ENCODE data around the gene ST8SIA2. TPM values are rescaled to one million over a fixed set of nuclear protein-coding genes. Genes with fewer than 3 reads are reported as not detected.

Gene ST8SIA2
- total and polyA plus RNA-seq, 2 experiments from 2014 or later = 0.87 to 1.1 TPM

DNA sequence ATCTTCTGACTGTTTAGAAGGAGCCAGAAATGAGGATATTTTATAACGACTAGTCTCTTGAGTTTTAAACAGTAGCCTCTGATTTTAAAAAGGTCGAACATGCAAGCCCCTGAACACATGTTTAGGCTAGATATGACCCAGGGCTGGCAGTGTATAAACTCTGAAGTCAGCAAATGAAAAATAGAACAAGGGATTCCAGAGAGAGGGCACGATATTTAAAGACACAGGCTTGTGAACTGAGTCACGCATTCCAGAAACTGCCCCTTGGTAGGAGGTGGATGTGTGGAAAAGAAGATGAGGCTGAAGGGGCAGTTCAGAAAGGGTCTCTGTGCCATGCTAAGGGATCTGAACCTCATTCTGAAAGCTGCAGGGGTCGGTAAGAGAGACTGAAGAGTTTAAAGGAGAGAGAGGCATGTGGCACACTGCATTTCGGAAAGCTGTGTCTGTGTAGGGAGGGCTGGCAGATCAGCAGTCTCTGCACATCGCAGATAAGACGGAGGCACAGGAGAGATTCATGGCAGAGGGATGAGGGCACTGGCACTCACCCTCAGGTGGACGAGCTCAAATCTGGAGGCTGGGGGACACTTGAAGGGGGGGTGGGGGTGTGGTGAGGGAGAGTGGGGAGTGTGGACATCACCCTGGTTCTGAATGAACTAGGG is 22.1 kb downstream of the ST8SIA2 start:
- no peak overlapping the region for H3K27ac ChIP-seq

DNA sequence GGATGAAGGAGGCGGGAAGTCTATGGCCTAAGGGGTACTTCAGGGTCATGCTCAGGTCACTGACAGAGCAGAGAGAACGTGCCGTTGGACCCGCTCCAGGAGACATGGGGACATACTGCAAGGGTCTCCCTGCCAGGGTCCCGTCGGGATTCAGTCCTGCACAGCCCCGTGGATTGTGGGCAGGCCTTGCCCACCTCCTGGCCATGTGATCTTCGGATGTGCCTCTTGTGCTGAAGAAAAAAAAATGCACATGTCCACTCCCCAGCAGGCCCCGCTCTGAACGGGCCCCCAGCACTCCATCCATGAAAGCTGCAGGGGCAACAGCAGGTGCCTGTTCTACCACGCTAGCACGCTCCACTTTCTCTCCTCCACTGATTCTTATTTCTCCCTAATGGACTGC is 22.9 kb downstream of the ST8SIA2 start:
- H3K36me3 ChIP-seq (replicated peaks; ENCODE audit: insufficient read depth, low read depth) = no peaks in the 10 kb centered on the region
- 89% methylated on average over 12 of the region's 12 CpGs for WGBS (ENCODE audit: low lambda C conversion rate, missing lambda C conversion rate)
- TF ChIP-seq EZH2 (IDR thresholded peaks at IDR 0.05; ENCODE audit: borderline replicate concordance) = no peak
- no peak for TF ChIP-seq EZH2phosphoT487 (IDR thresholded peaks at IDR 0.05; ENCODE audit: low read depth, severe bottlenecking, unreplicated experiment)
- TF ChIP-seq, protein P1, sequence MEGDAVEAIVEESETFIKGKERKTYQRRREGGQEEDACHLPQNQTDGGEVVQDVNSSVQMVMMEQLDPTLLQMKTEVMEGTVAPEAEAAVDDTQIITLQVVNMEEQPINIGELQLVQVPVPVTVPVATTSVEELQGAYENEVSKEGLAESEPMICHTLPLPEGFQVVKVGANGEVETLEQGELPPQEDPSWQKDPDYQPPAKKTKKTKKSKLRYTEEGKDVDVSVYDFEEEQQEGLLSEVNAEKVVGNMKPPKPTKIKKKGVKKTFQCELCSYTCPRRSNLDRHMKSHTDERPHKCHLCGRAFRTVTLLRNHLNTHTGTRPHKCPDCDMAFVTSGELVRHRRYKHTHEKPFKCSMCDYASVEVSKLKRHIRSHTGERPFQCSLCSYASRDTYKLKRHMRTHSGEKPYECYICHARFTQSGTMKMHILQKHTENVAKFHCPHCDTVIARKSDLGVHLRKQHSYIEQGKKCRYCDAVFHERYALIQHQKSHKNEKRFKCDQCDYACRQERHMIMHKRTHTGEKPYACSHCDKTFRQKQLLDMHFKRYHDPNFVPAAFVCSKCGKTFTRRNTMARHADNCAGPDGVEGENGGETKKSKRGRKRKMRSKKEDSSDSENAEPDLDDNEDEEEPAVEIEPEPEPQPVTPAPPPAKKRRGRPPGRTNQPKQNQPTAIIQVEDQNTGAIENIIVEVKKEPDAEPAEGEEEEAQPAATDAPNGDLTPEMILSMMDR (IDR thresholded peaks at IDR 0.05; ENCODE audit: poor library complexity) = no peak
- no peaks in the 10 kb centered on the region for H3K4me1 ChIP-seq (ENCODE audit: insufficient read depth)
- H3K79me2 ChIP-seq = no peaks in the 10 kb centered on the region
- no peak overlapping the region for H2AFZ ChIP-seq
- H4K20me1 ChIP-seq (ENCODE audit: insufficient read depth, poor library complexity, severe bottlenecking) = no peaks in the 10 kb centered on the region
- no peaks in the 10 kb centered on the region for H3K27me3 ChIP-seq
- no peak for DNase-seq (ENCODE audit: low spot score)
- no peaks in the 10 kb centered on the region for H3K9me2 ChIP-seq (replicated peaks; ENCODE audit: insufficient read depth)
- no peak overlapping the region for H3K4me2 ChIP-seq
- no peaks in the 10 kb centered on the region for H3K9me3 ChIP-seq (ENCODE audit: low read depth)
- H3K4me3 ChIP-seq = no peak overlapping the region
- H3K27ac ChIP-seq = no peak overlapping the region

More for the DNA sequence above, 22.1 kb downstream of the ST8SIA2 start:
- no peak overlapping the region for H3K4me2 ChIP-seq
- H3K79me2 ChIP-seq = no peaks in the 10 kb centered on the region
- no peak overlapping the region for H3K4me3 ChIP-seq
- H3K4me1 ChIP-seq (ENCODE audit: insufficient read depth) = no peaks in the 10 kb centered on the region
- H3K36me3 ChIP-seq (replicated peaks; ENCODE audit: insufficient read depth, low read depth) = no peaks in the 10 kb centered on the region
- no peak overlapping the region for H2AFZ ChIP-seq
- no peak for TF ChIP-seq EZH2 (IDR thresholded peaks at IDR 0.05; ENCODE audit: borderline replicate concordance)
- TF ChIP-seq, protein P1 (IDR thresholded peaks at IDR 0.05; ENCODE audit: poor library complexity) = no peak
- TF ChIP-seq EZH2phosphoT487 (IDR thresholded peaks at IDR 0.05; ENCODE audit: low read depth, severe bottlenecking, unreplicated experiment) = no peak
- DNase-seq (ENCODE audit: low spot score) = no peak
- H3K27me3 ChIP-seq = no peaks in the 10 kb centered on the region
- H3K9me3 ChIP-seq (ENCODE audit: low read depth) = no peaks in the 10 kb centered on the region
- H4K20me1 ChIP-seq (ENCODE audit: insufficient read depth, poor library complexity, severe bottlenecking) = no peaks in the 10 kb centered on the region
- 93% methylated on average over 9 of the region's 9 CpGs for WGBS (ENCODE audit: low lambda C conversion rate, missing lambda C conversion rate)
- no peaks in the 10 kb centered on the region for H3K9me2 ChIP-seq (replicated peaks; ENCODE audit: insufficient read depth)

DNA sequence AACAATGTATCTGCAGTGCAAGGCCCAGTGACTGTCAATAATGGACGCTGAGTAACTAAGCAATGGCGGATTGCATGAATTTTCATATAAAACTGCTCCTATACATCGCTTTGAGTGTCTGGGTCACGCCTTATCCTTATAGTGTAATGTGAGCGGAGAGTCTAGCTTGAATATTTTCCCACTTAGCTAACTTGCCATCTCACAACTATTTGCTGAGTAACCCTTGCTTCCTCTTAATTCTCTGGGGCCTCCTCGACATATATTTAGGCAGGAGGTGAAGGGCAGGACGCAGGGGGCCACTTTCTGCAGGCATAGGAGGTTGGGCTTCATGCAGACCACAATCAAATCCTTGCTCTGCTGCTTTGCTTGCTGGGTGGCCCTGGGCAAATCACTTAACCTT is 24.0 kb downstream of the ST8SIA2 start:
- 79% methylated on average over 7 of the region's 7 CpGs for WGBS (ENCODE audit: low lambda C conversion rate, missing lambda C conversion rate)
- Histone ChIP-seq H3K27ac (no peak overlapping the region), H3K9me2 (replicated peaks; ENCODE audit: insufficient read depth) (no peaks in the 10 kb centered on the region), H2AFZ (no peak overlapping the region), H3K36me3 (replicated peaks; ENCODE audit: insufficient read depth, low read depth) (no peaks in the 10 kb centered on the region), H3K79me2 (no peaks in the 10 kb centered on the region), H3K27me3 (no peaks in the 10 kb centered on the region), H3K4me2 (no peak overlapping the region), H3K9me3 (ENCODE audit: low read depth) (no peaks in the 10 kb centered on the region), H4K20me1 (ENCODE audit: insufficient read depth, poor library complexity, severe bottlenecking) (no peaks in the 10 kb centered on the region), H3K4me1 (ENCODE audit: insufficient read depth) (no peaks in the 10 kb centered on the region), H3K4me3 (no peak overlapping the region)
- TF ChIP-seq, protein P1 (IDR thresholded peaks at IDR 0.05; ENCODE audit: poor library complexity) = no peak
- TF ChIP-seq EZH2phosphoT487 (IDR thresholded peaks at IDR 0.05; ENCODE audit: low read depth, severe bottlenecking, unreplicated experiment) (no peak), EZH2 (IDR thresholded peaks at IDR 0.05; ENCODE audit: borderline replicate concordance) (no peak)
- no peak for DNase-seq (ENCODE audit: low spot score)

Data from hepatocyte (in vitro differentiated cells).